GM23248 (cell line): Measurements from ENCODE around the gene TMEM72. TPM values are rescaled to one million over a fixed set of nuclear protein-coding genes. Genes with fewer than 3 reads are reported as not detected.

Experiments
- DNase-seq: peaks from one replicate; pipeline ENCODE4 v3.0.0-alpha.2; 2015
- H2AFZ ChIP-seq: fragments of 200-600 bp; sonication (generic); 2 replicates; pipeline ENCODE4 v1.6.1; 2016; ENCODE audit warnings: antibody characterized with exemption
- H3F3A ChIP-seq: fragments of 200-600 bp; sonication (generic); 2 replicates; pipeline ENCODE4 v1.6.1; 2016; ENCODE audit warnings: mild to moderate bottlenecking, antibody characterized with exemption, mixed run types; ENCODE audit not compliant: insufficient read depth
- H3K27ac ChIP-seq: fragments of 200-600 bp; sonication (generic); 2 replicates; pipeline ENCODE4 v1.5.1; 2016; ENCODE audit warnings: mild to moderate bottlenecking
- H3K27me3 ChIP-seq: fragments of 200-600 bp; sonication (generic); replicated peaks from 2 replicates; pipeline ENCODE4 v1.6.1; 2016; ENCODE audit warnings: mild to moderate bottlenecking; ENCODE audit not compliant: insufficient read depth
- H3K36me3 ChIP-seq: fragments of 200-600 bp; sonication (generic); 2 replicates; pipeline ENCODE4 v1.6.1; 2016; ENCODE audit warnings: low read depth, mild to moderate bottlenecking
- H3K4me1 ChIP-seq: fragments of 200-600 bp; sonication (generic); 2 replicates; pipeline ENCODE4 v1.6.1; 2016; ENCODE audit warnings: mild to moderate bottlenecking; ENCODE audit not compliant: insufficient read depth
- H3K4me2 ChIP-seq: fragments of 200-600 bp; sonication (generic); one replicate; pipeline ENCODE4 v1.6.1; 2016; ENCODE audit warnings: mild to moderate bottlenecking; ENCODE audit not compliant: unreplicated experiment
- H3K4me3 ChIP-seq: fragments of 200-600 bp; sonication (generic); 2 replicates; pipeline ENCODE4 v1.5.1; 2016; ENCODE audit warnings: mild to moderate bottlenecking
- H3K79me2 ChIP-seq: fragments of 200-600 bp; sonication (generic); 2 replicates; pipeline ENCODE4 v1.6.1; 2016; ENCODE audit warnings: mild to moderate bottlenecking; ENCODE audit not compliant: insufficient read depth
- H3K9ac ChIP-seq: fragments of 200-600 bp; sonication (generic); 2 replicates; pipeline ENCODE4 v1.6.1; 2016; ENCODE audit warnings: mild to moderate bottlenecking
- H3K9me2 ChIP-seq: fragments of 200-600 bp; sonication (generic); 2 replicates; pipeline ENCODE4 v1.6.1; 2016; ENCODE audit warnings: mixed run types, mild to moderate bottlenecking, moderate library complexity; ENCODE audit not compliant: insufficient read depth
- H3K9me3 ChIP-seq: fragments of 200-600 bp; sonication (generic); one replicate; pipeline ENCODE4 v1.6.1; 2017; ENCODE audit warnings: low read depth
- H4K20me1 ChIP-seq: fragments of 200-600 bp; sonication (generic); 2 replicates; pipeline ENCODE4 v1.6.0; 2016; ENCODE audit not compliant: insufficient read depth
- EZH2 ChIP-seq: fragments of 200-600 bp; sonication (generic); IDR thresholded peaks from 2 replicates; pipeline ENCODE4 v1.6.1; 2018; ENCODE audit warnings: antibody characterized with exemption, mild to moderate bottlenecking; ENCODE audit not compliant: insufficient read depth, poor library complexity, severe bottlenecking
- EZH2phosphoT487 ChIP-seq: fragments of 200-600 bp; sonication (generic); IDR thresholded peaks from 2 replicates; pipeline ENCODE4 v1.6.1; 2018; ENCODE audit warnings: antibody characterized with exemption, moderate library complexity, mild to moderate bottlenecking, low read depth; ENCODE audit not compliant: insufficient read depth
- WGBS, 2 experiments: methylation state at CpG; one replicate each; pipeline ENCODE4 v1.1.6; 2015 to 2017; ENCODE audit warnings: low lambda C conversion rate in 2 of 2, low coverage in 1 of 2; ENCODE audit errors: missing lambda C conversion rate in 2 of 2; 5-methylcytosine and 5-hydroxymethylcytosine counted together
- in situ Hi-C: fragments of 300-500 bp; cut with MboI; formaldehyde crosslinking; loops from 2 replicates; pipeline ENCODE4 v1.15.0; 2020
- polyA plus RNA-seq: library from polyadenylated mRNA; unstranded; fragments of >200 nt; fragmentation: Nextera tagmentation; extraction: Ambion mirVana; gene quantifications from 2 replicates; pipeline ENCODE4 v1.2.1, GENCODE V29; 2016
- total RNA-seq: library from RNA; depleted of rRNA; stranded (reverse); fragments of >200 nt; shearing (Covaris generic); gene quantifications from 2 replicates; pipeline ENCODE4 v1.2.3, GENCODE V29; 2014

The TMEM72 gene
- total and polyA plus RNA-seq, 2 experiments from 2014 or later = not detected

DNA sequence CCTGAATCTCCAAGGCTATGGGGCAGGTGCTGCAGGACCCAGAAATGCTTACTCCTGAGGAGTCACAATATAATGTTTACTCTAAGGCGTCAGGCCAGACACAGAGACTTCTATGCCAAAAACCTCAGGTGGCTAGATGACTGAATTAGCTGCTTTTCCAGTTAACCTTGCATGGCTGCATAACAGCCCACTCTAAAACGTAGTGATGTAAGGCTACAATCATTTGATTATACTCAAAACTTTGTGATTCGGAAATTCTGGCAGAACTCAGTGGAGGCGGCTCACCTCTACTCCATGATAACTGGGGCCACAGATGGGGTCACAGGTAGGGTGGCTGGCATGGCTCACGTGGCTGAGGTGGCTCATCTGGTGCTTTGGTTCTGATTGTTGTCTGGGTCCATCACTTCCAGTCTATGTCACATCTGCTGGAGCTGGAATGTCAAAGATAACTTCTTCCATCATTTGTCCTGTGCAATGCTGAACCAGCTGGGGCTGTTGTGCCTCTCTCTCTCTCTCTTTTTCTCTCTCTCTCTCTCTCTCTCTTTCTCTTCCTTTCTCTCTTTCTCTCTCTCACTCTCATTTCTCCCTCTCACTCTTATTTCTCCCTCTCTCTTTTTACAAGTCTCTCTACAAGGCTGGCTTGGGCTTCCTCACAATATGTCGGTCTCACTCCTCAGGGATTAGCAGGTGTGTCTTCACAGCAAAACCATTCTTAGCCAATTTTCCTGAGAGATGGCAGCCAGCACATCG lies 11.8 kb downstream of the TMEM72 start:
- H3K4me3 ChIP-seq = no peak overlapping the region
- H3K9me3 ChIP-seq = no peaks in the 10 kb centered on the region
- no peaks in the 10 kb centered on the region for H3K79me2 ChIP-seq
- TF ChIP-seq EZH2phosphoT487 (no peak), EZH2 (no peak)
- H4K20me1 ChIP-seq = no peaks in the 10 kb centered on the region
- in situ Hi-C loops = no loop called here
- H3K4me1 ChIP-seq = no peaks in the 10 kb centered on the region
- no peak overlapping the region for H3K9ac ChIP-seq
- no peaks in the 10 kb centered on the region for H3F3A ChIP-seq
- no peak for DNase-seq
- no peaks in the 10 kb centered on the region for H3K9me2 ChIP-seq
- 53 to 57% methylated on average over 7 of the region's 7 CpGs for WGBS, 2 experiments
- peaks cover 26% of the 10 kb centered on the region for H3K27me3 ChIP-seq
- H3K4me2 ChIP-seq = no peak overlapping the region
- no peak overlapping the region for H3K27ac ChIP-seq
- no peaks in the 10 kb centered on the region for H3K36me3 ChIP-seq
- no peak overlapping the region for H2AFZ ChIP-seq

DNA sequence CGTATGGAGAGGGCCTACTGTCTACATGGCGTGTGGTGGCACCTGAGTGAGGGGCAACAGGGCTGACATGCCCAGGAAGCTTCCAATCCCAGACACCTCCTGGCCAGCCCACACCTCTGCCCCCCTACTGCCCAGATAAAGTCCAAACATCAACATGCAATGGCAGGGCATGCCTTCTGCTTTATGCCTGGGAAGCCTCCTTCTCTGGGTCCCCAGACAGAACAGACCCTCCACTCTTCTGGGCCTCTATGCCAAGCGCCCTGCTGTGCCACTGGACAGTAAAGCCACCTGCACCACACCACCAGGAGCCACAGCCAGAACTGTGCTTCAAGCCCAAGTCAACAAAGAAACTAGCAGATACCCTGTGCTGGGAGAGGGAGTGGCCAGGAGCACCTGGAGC lies 12.5 kb downstream of the TMEM72 start:
- H3K4me2 ChIP-seq = no peak overlapping the region
- no peaks in the 10 kb centered on the region for H3K9me3 ChIP-seq
- H3K9ac ChIP-seq = no peak overlapping the region
- no peaks in the 10 kb centered on the region for H3K79me2 ChIP-seq
- H3K4me3 ChIP-seq = no peak overlapping the region
- no peaks in the 10 kb centered on the region for H3K4me1 ChIP-seq
- H3K9me2 ChIP-seq = no peaks in the 10 kb centered on the region
- no peak overlapping the region for H2AFZ ChIP-seq
- in situ Hi-C loops = no loop called here
- no peaks in the 10 kb centered on the region for H3F3A ChIP-seq
- DNase-seq = no peak
- H3K27me3 ChIP-seq = peaks cover 23% of the 10 kb centered on the region
- H3K36me3 ChIP-seq = no peaks in the 10 kb centered on the region
- no peaks in the 10 kb centered on the region for H4K20me1 ChIP-seq
- WGBS, 2 experiments = 31 to 33% methylated on average over 3 of the region's 3 CpGs
- TF ChIP-seq EZH2 (no peak), EZH2phosphoT487 (no peak)
- H3K27ac ChIP-seq = no peak overlapping the region

DNA sequence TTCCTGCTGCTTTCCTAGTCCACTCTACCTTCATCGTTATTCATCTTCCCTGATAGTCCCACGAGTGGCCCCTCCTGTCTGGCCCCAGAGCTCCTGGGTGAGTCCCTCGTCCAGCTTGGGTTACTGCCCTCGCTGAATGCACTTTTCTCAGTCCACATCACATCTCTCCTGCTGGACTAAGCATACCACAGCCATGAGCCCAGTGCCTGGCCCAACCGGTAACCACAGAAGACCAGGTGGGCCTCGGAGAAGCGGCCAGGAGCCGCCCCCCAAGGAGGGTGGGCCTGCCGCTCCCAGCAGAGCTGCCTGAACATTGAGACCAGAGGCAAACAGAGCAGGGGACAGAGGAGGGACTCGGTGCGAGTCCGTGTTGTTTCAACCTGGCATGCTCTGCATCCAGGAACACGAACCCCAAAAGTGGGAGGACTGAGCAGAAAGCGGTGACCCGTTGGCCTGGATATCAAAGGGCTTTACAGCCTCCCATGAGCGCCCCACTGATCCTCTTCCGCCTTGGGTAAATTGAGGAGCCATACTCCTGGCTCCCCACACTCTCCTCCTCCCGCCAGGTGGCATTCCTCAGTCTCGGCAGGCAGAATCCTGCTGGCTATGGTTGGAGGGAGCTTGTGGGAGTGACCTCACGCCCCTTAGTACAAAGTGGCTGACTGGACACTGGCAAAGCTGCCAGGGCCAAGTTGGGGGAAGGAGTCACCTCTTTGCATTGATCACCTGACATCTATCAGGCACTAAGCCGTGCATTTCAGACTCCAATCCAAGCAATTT lies 13.3 kb downstream of the TMEM72 start:
- Histone ChIP-seq H3K4me3 (no peak overlapping the region), H3K79me2 (no peaks in the 10 kb centered on the region), H3K27me3 (peaks cover 16% of the 10 kb centered on the region), H2AFZ (no peak overlapping the region), H3K9me3 (no peaks in the 10 kb centered on the region), H3K36me3 (no peaks in the 10 kb centered on the region), H3K4me2 (no peak overlapping the region), H3K9ac (no peak overlapping the region), H3K27ac (no peak overlapping the region), H3K4me1 (no peaks in the 10 kb centered on the region), H3K9me2 (no peaks in the 10 kb centered on the region), H3F3A (no peaks in the 10 kb centered on the region), H4K20me1 (no peaks in the 10 kb centered on the region)
- TF ChIP-seq EZH2phosphoT487 (no peak), EZH2 (no peak)
- in situ Hi-C loops = no loop called here
- DNase-seq = no peak
- 56 to 57% methylated on average over 20 of the region's 21 CpGs for WGBS, 2 experiments

DNA sequence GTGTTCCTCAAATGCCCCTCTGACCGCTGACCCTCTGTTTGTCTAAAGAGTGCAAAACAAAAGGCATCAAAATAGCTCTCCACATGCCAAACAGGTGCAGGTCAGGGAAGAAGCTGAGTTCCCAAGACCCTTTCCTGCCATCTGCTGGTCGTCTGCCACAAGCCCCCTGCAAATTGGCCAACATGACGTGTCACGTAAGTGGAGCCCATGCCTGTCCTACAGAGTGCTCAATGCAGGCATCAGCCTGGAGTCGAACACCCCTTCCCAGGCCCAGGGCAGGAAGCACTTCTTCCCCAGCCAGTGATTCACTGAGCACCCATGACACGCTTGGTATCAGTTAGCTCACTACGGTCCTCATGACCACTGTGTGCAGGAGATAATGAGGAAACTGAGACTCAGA lies 14.1 kb downstream of the TMEM72 start:
- Histone ChIP-seq H3K4me2 (no peak overlapping the region), H3K9ac (no peak overlapping the region), H3K9me3 (no peaks in the 10 kb centered on the region), H3K27ac (no peak overlapping the region), H3K4me3 (no peak overlapping the region), H3K27me3 (peaks cover 8% of the 10 kb centered on the region), H3K4me1 (no peaks in the 10 kb centered on the region), H3K36me3 (no peaks in the 10 kb centered on the region), H4K20me1 (no peaks in the 10 kb centered on the region), H3K9me2 (no peaks in the 10 kb centered on the region), H2AFZ (no peak overlapping the region), H3F3A (no peaks in the 10 kb centered on the region), H3K79me2 (no peaks in the 10 kb centered on the region)
- TF ChIP-seq EZH2 = no peak
- no peak for TF ChIP-seq EZH2phosphoT487
- in situ Hi-C loops = no loop called here
- WGBS, 2 experiments = 59 to 63% methylated on average over 7 of the region's 7 CpGs
- DNase-seq = no peak
